ENCODE results near the gene LAMA2.
"Not testable (repeated sequence)": the region's sequence is repeated elsewhere in the genome, so short reads cannot be mapped to it uniquely, and the experiment has no call there.

The LAMA2 gene

DNA sequence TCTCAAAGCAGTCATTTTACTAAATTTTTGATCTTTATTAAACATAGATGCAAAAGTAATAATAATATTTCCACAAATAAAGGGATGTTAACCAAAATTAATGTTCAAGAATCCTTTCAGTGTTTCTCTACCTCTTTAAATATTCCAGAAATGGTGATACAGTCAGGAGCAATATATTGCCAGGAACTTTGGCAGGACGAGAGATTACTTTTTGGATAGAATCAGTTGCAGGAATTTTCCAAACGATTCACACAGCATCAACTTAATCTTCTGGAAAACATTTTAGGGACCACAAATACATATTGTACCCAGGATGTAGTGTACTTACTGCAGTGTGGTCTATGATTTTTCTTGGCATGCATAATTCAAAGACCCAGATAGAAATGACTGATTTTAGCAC is 125.7 kb downstream of the LAMA2 start:
- DNase-seq = no peak

- DNase-seq = no peak
Observed at GRCh38 chr6:129009851-129010250, 126.9 kb downstream of the LAMA2 start.

DNA sequence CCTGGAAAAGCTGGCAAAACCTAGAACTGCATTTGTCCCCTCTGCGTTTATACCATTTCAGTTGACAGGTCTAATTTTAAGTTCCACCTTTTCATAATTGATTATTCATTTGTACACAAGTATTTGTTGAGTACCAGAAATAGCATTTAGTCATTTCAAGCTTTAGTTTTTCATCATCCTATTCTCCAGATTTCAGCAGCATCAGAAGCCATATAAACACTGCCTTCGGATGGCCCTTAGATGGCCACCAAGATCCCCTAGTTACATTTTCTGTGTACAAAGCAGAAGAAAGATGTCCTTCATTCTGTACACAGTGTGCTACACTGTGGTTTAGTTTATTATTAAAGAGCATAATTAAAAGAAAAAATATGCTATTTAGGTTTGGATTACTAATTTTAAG is 131.4 kb downstream of the LAMA2 start:
- DNase-seq = no peak

- no peak for DNase-seq
Observed at GRCh38 chr6:129015721-129016120, 132.8 kb downstream of the LAMA2 start.

GRCh38 chr6:129016844-129017243 is 133.9 kb downstream of the LAMA2 start:
- no peak for DNase-seq

GRCh38 chr6:129022011-129022553 is 139.1 kb downstream of the LAMA2 start:
- no peak for DNase-seq

- no peak for DNase-seq
Observed at GRCh38 chr6:129026601-129027000, 143.7 kb downstream of the LAMA2 start.

DNA sequence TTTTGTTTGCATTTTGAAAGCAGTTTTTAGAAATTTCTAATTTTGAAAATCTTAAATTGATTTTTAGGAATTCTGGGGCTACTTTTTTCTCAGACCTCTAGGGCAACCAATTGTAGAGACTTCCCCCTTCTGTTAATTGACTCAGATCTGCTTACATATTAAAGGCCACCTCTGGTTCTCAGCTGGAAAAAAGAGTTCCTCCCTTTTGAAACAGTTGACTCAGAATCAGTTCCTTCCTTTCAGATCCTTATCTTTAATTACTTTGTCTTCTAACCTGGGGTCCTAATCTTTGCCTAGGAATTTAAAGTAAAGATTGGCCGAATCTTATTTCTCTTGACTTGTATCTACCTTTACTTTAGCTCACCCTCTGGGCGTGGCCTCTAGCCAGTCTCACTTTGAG is 146.8 kb downstream of the LAMA2 start:
- DNase-seq = no peak

GRCh38 chr6:129030215-129030614 is 147.3 kb downstream of the LAMA2 start:
- no peak for DNase-seq

DNA sequence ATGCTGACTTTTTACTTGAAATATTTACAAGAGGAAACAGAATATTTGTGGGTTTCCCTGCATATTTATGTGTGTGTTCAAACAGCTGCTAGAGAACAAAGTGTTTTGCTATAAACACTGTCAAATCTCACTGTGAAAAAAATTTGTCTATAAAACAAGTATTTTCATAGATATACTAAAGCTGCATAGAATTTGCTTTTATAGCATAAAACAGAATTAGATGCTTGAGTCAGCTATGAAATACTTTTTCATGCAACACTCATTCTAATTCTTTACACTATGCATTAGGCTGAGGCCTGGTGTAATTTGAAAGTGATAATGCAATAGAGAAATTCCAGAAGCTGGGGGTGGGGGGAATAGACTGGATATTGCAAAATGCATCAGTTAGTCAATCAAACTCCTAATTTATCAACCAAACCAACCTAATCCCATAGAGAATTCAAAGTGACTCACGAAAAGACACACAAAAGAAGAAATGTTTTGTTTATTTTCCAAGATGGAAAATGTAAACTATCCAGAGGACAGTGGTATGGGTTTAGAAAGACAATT is 148.2 kb downstream of the LAMA2 start:
- DNase-seq = no peak

DNA sequence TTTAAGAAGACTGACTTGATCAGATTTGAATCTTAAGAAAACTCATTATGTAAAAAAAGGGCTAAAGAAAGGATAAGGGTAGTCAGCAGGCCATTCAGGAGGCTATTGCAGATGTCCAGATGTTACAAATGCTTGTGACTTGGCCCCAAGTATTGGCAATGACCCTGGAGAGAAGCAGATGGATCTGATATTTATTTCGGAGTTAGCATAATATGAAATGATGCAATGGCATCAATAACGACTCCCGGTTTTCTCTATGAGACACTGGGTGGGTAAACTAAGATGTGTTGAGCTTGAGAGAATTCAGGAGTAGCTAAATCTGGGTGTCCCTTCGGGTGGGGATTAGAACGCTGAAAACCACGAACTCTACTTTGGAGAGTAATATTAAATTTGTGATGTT is 149.7 kb downstream of the LAMA2 start:
- no peak for DNase-seq

DNA sequence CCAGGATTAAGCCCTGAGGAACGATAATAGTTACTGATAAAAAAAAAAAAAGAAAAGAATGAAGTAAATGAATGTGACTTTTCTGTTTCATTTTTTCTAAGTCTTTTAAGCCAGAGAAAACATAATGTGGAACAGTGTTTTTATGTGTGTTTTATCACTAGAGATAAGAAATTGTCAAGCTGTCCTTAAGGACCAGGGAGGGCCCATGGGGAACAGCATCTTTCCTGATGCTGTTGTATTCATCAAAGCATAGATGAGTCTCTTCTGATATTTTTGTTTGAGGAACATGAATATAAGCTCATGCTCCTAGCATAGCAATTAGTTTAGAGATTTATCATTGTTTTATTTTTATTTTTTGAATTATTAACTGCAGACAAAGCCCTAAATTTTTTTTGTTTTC is 150.2 kb downstream of the LAMA2 start:
- DNase-seq = no peak

GRCh38 chr6:129033581-129033980 is 150.6 kb downstream of the LAMA2 start:
- DNase-seq = no peak

DNA sequence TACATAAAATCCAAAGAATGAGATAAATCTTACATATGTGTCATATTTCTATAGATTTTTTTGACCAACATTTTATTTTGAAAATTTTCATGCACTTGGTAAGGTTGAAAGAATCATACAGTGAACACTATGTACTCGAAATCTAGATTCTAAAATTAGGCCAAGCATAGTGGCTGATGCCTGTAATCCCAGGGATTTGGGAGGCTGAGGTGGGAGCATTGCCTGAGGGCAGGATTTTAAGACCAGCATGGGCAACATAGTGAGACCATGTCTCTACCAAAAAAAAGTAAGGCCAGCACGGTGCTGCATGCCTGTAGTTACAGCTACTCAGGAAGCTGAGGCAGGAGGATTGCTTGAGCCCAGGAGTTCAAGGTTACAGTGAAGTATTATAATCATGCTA is 158.6 kb downstream of the LAMA2 start:
- no peak for DNase-seq

- no peak for DNase-seq
Observed at GRCh38 chr6:129046526-129046925, 163.6 kb downstream of the LAMA2 start.

GRCh38 chr6:129047834-129048233 is 164.9 kb downstream of the LAMA2 start:
- no peak for DNase-seq

DNA sequence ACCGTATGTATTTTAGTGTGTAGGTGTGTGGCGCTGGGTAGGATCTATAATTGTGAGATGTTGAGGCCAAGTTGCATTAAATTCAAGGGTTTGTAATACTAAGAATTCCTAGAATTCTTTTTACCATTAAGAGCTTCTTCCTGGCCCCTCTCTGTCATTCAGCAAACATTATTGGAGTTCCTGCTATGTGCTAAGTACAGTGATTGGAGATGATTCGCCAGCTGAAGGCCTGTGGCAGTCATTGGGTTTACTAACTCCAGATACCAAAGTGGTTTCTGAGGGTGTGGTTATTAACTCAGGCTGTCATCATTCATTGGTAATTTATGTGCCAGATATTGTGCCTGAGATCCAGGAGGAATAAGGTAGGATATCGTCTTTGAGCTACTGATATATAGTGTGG is 167.1 kb downstream of the LAMA2 start:
- no peak for DNase-seq

GRCh38 chr6:129053143-129053542 is 170.2 kb downstream of the LAMA2 start:
- DNase-seq = not testable (repeated sequence)

- no peak for DNase-seq
Observed at GRCh38 chr6:129055796-129056195, 172.9 kb downstream of the LAMA2 start.

GRCh38 chr6:129059650-129060049 is 176.7 kb downstream of the LAMA2 start:
- no peak for DNase-seq

- no peak for DNase-seq
Observed at GRCh38 chr6:129069006-129069405, 186.1 kb downstream of the LAMA2 start.

DNA sequence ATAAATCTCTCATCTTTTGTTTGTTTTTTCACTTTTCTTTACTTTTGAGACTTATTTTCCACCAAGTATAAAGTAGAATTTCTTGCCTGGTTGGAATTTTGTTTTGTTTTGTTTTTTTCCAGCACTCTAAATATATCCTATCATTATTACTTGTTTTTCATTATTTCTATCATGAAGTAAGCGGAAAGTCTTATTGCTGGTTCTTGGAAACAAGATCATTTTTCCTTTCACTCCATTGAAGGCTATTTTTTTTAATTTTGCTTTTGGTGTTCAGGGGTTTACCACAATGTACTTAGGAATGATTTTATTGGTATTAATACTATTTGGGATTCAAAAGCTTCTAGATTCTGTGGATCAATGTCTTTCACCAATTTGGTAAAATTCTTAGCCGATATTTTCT is 190.1 kb downstream of the LAMA2 start:
- DNase-seq = no peak

GRCh38 chr6:129073691-129074395 is 190.9 kb downstream of the LAMA2 start:
- DNase-seq = no peak

- no peak for DNase-seq
Observed at GRCh38 chr6:129084406-129084805, 201.5 kb downstream of the LAMA2 start.

- not testable (repeated sequence) for DNase-seq
Observed at GRCh38 chr6:129088481-129088880, 205.5 kb downstream of the LAMA2 start.
